ENCODE results near the gene PTPRE.

DNA sequence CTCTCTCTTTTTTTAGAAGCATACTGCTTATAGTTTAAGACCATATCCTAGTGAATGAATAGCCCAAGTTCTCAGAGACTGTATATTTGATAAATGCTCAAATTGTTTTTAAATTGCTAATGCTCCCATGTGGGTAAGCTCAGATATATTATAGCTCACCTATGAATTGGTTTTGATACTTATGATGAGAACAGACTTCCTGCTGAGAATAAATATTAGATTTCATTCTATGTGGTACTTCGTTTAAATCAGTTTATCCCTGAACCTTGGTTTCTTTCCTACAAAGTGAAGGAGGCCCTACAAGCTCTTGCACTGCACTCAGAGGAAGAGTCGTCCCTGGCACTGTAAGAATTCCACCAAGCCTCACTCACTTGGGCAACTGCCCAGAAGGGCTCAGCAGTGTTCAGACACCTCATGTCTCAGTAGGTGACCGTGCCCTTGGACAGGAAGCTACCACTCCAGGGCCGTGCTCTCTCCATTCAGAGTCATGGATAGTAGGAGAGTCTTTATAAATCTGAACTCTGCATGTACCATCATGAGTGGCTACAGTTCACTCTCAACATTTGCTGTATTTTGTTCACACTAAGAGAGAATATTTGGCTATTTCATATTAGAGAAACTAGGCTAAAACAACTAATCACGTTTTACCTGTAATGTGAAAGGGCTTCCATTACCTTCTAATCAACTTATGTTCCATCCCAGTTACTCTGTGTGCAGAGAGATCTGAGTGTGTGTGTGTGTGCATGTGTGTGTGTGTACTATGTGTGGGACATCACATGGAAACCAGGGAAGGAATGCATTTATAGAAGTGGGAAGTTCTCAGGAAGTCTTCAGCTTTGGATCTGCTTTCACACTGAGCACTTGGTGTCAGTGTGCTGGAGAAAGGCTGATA lies 93.8 kb downstream of the PTPRE start:
- TF ChIP-seq EZH2 (IDR thresholded peaks at IDR 0.05; ENCODE audit: low read depth) (no peak), CTCF (conservative IDR thresholded peaks at IDR 0.05) (no peak)
